DND-41 (cell line): ENCODE data around the gene TCF12.

ENCODE experiments used
- ATAC-seq: fragments of 200-7000 bp; cut with Tn5 transposase; 3 replicates; pipeline ENCODE4 v1.9.1; 2021; ENCODE audit warnings: low read depth; ENCODE audit not compliant: insufficient read depth
- DNase-seq: peaks from one replicate; pipeline ENCODE4 v3.0.0-alpha.2; 2020
- H2AFZ ChIP-seq: 2 replicates; pipeline ENCODE4 v1.6.0; 2012; ENCODE audit warnings: low read depth, low read length
- H3K27ac ChIP-seq: 2 replicates; pipeline ENCODE4 v1.5.1; 2012; ENCODE audit warnings: low read length, inconsistent platforms
- H3K27me3 ChIP-seq: fragments of 200-600 bp; sonication (generic); 2 replicates; pipeline ENCODE4 v1.6.0; 2012; ENCODE audit warnings: low read length, mild to moderate bottlenecking, inconsistent platforms; ENCODE audit not compliant: insufficient read depth, poor library complexity
- H3K36me3 ChIP-seq: 2 replicates; pipeline ENCODE4 v1.5.1; 2012; ENCODE audit warnings: low read length, inconsistent platforms; ENCODE audit not compliant: insufficient read depth
- H3K4me1 ChIP-seq: 2 replicates; pipeline ENCODE4 v1.5.1; 2012; ENCODE audit warnings: mild to moderate bottlenecking, low read length; ENCODE audit not compliant: insufficient read depth
- H3K4me2 ChIP-seq: 2 replicates; pipeline ENCODE4 v1.6.0; 2012; ENCODE audit warnings: mild to moderate bottlenecking, moderate library complexity, low read length, inconsistent platforms; ENCODE audit not compliant: insufficient read depth
- H3K4me3 ChIP-seq, 2 experiments: fragments of 200-600 bp in 1 of 2; shearing (Covaris generic) in 1 of 2; 2 replicates each; pipeline ENCODE4 v1.5.1; 2012 to 2016; ENCODE audit warnings: inconsistent platforms in 2 of 2, low read length in 2 of 2, mild to moderate bottlenecking in 2 of 2, low read depth in 1 of 2, moderate library complexity in 1 of 2
- H3K79me2 ChIP-seq: 2 replicates; pipeline ENCODE4 v1.6.0; 2012; ENCODE audit warnings: low read length, inconsistent platforms; ENCODE audit not compliant: insufficient read depth
- H3K9ac ChIP-seq: 2 replicates; pipeline ENCODE4 v1.6.0; 2012; ENCODE audit warnings: low read depth, mild to moderate bottlenecking, inconsistent platforms, low read length, moderate library complexity
- H3K9me3 ChIP-seq: 2 replicates; pipeline ENCODE4 v1.5.1; 2012; ENCODE audit warnings: low read length, moderate library complexity, mild to moderate bottlenecking, inconsistent platforms; ENCODE audit not compliant: insufficient read depth, severe bottlenecking
- H4K20me1 ChIP-seq: 2 replicates; pipeline ENCODE4 v1.6.0; 2012; ENCODE audit warnings: low read length; ENCODE audit not compliant: insufficient read depth
- EZH2 ChIP-seq: IDR thresholded peaks from 3 replicates; pipeline ENCODE4 v1.6.1; 2012; ENCODE audit warnings: borderline replicate concordance, low read depth, mild to moderate bottlenecking, moderate library complexity, low read length, inconsistent platforms; ENCODE audit not compliant: severe bottlenecking
- TF ChIP-seq, protein P1 (sequence below): IDR thresholded peaks from 2 replicates; pipeline ENCODE4 v1.5.1; 2012; ENCODE audit warnings: borderline replicate concordance, low read length, moderate library complexity, mild to moderate bottlenecking; ENCODE audit not compliant: poor library complexity, severe bottlenecking; ENCODE audit errors: extremely low read depth

Gene TCF12

DNA sequence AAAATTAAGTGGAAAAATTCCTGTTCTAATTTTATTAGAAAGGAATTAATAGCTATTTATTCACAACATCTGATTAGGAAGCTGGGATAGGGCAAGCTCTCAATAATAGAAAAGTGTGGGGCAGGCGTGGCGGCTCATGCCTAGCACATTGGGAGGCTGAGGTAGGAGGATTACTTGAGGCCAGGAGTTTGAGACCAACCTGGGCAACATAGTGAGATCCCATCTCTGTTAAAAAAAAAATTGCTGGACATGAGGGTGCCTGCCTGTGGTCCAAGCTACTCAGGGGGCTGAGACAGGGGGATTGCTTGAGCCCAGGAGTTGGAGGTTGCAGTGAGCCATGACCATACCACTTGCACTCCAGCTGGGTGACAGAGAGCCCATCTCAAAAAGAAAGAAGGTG is 119.6 kb downstream of the TCF12 start:
- Histone ChIP-seq H4K20me1 (peaks cover 29% of the 10 kb centered on the region), H3K36me3 (no peaks in the 10 kb centered on the region), H3K9ac (no peak overlapping the region), H3K79me2 (peaks cover 99% of the 10 kb centered on the region), H3K4me3 (no peak overlapping the region), H2AFZ (no peak overlapping the region), H3K4me1 (peaks cover 3% of the 10 kb centered on the region; the same call in 1 of the 2 replicates), H3K27ac (no peak overlapping the region), H3K27me3 (no peaks in the 10 kb centered on the region), H3K9me3 (no peaks in the 10 kb centered on the region), H3K4me2 (no peak overlapping the region)
- TF ChIP-seq EZH2 = no peak
- TF ChIP-seq, protein P1, sequence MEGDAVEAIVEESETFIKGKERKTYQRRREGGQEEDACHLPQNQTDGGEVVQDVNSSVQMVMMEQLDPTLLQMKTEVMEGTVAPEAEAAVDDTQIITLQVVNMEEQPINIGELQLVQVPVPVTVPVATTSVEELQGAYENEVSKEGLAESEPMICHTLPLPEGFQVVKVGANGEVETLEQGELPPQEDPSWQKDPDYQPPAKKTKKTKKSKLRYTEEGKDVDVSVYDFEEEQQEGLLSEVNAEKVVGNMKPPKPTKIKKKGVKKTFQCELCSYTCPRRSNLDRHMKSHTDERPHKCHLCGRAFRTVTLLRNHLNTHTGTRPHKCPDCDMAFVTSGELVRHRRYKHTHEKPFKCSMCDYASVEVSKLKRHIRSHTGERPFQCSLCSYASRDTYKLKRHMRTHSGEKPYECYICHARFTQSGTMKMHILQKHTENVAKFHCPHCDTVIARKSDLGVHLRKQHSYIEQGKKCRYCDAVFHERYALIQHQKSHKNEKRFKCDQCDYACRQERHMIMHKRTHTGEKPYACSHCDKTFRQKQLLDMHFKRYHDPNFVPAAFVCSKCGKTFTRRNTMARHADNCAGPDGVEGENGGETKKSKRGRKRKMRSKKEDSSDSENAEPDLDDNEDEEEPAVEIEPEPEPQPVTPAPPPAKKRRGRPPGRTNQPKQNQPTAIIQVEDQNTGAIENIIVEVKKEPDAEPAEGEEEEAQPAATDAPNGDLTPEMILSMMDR = no peak
- DNase-seq (no peak), ATAC-seq (no peak)

DNA sequence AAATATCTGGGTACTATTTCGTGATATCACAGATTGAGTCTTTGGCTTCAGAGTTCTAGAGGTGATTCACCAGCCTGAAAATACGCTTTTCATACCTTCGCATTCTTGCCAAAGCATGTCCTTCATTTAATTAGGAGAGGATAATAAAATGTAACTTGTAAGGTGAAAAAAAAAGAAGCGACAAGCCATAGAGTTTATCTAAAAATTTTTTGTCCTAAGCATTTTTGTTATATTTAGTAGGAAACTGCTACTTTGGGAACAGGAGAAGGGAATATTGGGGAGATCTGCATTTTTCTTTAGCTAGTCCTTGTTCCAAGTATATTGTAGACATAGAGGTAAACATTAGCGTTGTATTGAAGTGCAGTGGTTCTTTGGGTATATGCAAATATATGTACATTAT is 120.1 kb downstream of the TCF12 start:
- no peaks in the 10 kb centered on the region for H3K9me3 ChIP-seq
- peaks cover 99% of the 10 kb centered on the region for H3K79me2 ChIP-seq
- H3K4me3 ChIP-seq = no peak overlapping the region
- H3K9ac ChIP-seq = no peak overlapping the region
- DNase-seq (no peak), ATAC-seq (no peak)
- no peaks in the 10 kb centered on the region for H3K36me3 ChIP-seq
- no peak for TF ChIP-seq EZH2
- TF ChIP-seq, protein P1 = no peak
- H3K4me2 ChIP-seq = no peak overlapping the region
- peaks cover 32% of the 10 kb centered on the region for H4K20me1 ChIP-seq
- H2AFZ ChIP-seq = no peak overlapping the region
- H3K27me3 ChIP-seq = no peaks in the 10 kb centered on the region
- peaks cover 3% of the 10 kb centered on the region; the same call in 1 of the 2 replicates for H3K4me1 ChIP-seq
- no peak overlapping the region for H3K27ac ChIP-seq

DNA sequence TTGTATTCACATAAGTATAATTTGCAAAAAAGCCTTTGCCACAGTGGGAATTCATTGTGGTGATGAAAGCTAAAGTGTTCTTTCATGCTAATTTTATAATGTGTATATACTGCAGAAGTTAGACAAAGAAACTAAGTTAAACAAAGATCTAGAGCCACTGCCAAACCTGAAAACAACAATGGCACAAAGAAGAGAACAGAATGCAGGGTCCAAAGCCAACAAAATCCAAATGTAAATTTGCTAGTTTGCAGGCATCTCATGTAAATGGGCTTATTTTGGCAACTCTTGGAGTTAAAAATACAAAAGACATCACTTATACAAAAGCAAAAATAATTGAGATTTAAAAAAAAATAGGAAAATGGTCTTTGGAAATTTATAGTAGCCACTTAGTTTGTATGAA is 123.0 kb downstream of the TCF12 start:
- peaks cover 99% of the 10 kb centered on the region for H3K79me2 ChIP-seq
- H3K27me3 ChIP-seq = no peaks in the 10 kb centered on the region
- no peak overlapping the region for H2AFZ ChIP-seq
- H3K9me3 ChIP-seq = no peaks in the 10 kb centered on the region
- peaks cover 38% of the 10 kb centered on the region for H4K20me1 ChIP-seq
- DNase-seq (no peak), ATAC-seq (no peak)
- no peak overlapping the region for H3K27ac ChIP-seq
- H3K36me3 ChIP-seq = no peaks in the 10 kb centered on the region
- TF ChIP-seq EZH2 = no peak
- TF ChIP-seq, protein P1 = no peak
- no peak overlapping the region for H3K4me3 ChIP-seq
- no peaks in the 10 kb centered on the region for H3K4me1 ChIP-seq
- no peak overlapping the region for H3K4me2 ChIP-seq
- no peak overlapping the region for H3K9ac ChIP-seq
